Measurements from ENCODE around the gene ABCA5.

ABCA5 gene

GRCh38 chr17:69269131-69269998 lies 57.6 kb downstream of the ABCA5 start:
- no peak for DNase-seq
- intact Hi-C loops (cut with DNase I), result no loop called here

DNA sequence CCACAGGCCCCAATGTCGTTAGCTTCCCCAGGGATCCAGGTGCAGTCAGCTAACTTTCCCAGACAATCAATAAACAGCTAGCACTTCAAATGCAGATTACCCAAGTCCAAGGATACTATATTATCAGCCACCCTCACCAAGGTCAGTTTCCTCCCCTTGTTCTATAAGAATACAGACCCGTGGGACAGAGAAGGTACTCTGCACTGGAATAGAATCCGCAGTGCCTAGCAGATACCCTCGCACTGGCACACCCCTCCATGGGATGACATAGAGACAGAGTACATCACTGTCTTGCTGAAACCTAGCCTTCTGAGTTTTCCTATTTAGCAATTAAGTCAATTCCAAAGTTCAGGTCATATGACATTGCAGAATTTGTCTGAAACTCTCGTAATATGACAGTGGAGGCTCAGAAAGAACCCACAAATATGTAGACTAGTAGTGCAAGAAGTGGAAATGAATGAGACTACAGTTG lies 58.4 kb downstream of the ABCA5 start:
- intact Hi-C loops (cut with DNase I), result no loop called here
- DNase-seq, result no peak

GRCh38 chr17:69267219-69267618 lies 59.7 kb downstream of the ABCA5 start:
- intact Hi-C loops (cut with DNase I), result no loop called here

GRCh38 chr17:69265873-69266272 lies 61.1 kb downstream of the ABCA5 start:
- intact Hi-C loops (cut with DNase I), result no loop called here
- no peak for DNase-seq

More at GRCh38 chr17:69267219-69267618, 59.7 kb downstream of the ABCA5 start:
- no peak for DNase-seq

GRCh38 chr17:69254187-69254586 lies 72.7 kb downstream of the ABCA5 start:
- no peak for DNase-seq
- intact Hi-C loops (cut with DNase I), result no loop called here

DNA sequence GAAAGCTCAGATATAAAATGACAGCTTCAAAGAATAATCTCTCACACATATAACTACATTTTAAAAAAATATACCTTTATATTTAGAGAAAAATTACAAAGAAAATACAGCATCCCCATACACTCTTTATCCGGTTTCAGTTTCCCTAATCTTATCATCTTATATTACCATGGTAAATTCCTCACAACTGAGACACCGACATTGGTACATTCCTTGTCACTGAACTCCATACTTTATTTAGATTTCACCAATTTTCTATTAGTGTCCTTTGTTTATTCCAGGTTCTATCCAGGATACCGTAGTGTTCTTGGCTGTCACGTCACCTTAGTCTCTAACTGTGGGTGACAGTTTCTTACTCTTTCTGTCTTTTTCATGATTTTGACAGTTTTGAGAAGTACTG lies 76.3 kb downstream of the ABCA5 start:
- intact Hi-C loops (cut with DNase I), result no loop called here
- DNase-seq, result no peak

DNA sequence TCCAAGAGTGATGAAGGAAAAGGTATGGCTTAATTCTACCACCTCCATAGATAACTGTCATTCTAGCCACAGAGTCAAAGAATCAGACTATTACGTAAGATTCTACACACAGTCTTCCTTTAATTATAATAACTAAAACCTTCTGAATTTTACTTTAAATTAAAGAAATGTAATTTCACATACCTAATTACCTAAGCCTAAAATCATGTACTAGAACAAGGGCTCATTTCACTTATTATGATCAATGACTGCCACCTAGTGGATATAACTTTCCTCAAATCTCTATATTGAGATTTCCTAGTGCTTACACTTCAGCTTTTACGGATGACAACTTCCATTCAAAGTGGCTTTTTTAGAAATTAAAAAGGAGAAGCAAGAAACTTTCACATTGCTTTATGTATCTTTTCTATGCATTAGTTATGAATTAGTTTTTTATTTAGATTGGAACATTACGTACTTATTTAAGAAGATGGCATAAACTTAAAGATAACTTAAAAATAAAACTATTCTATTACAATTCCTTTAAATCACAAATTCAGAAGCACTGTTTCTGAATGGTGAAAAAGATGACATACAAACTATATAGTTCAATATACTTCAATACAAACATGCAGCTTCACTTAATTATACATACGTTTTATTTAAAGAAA lies 80.1 kb downstream of the ABCA5 start:
- intact Hi-C loops (cut with DNase I), result loop anchor here (2.0 kb wide), 1 partner anchor 474 kb away; no protein-coding TSS in a partner anchor
- DNase-seq, result no peak

DNA sequence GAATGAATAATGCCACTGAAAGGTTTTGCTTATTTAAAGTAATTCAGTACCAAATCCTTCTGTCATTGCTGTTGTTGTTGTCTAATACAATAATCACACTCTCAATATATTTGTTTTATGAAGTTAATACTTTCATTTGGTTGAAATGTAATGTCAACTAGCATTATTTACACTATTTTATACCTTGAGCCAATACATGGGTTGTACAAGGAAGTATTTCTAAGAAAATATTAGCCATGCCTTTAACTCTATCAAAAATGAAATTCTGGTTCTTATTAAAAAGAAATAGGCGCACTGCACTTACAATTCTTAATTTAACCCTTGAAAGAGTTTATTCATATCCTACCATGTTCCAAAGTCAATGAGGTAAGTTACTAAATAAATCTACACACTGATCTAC lies 80.7 kb downstream of the ABCA5 start:
- DNase-seq, result no peak
- intact Hi-C loops (cut with DNase I), result loop anchor here (2.0 kb wide), 1 partner anchor 473 kb away; no protein-coding TSS in a partner anchor

- intact Hi-C loops (cut with DNase I), result loop anchor here (2.0 kb wide), 1 partner anchor 473 kb away; no protein-coding TSS in a partner anchor
- DNase-seq, result no peak
These were observed 81.3 kb downstream of the ABCA5 start for GRCh38 chr17:69245617-69246016.

DNA sequence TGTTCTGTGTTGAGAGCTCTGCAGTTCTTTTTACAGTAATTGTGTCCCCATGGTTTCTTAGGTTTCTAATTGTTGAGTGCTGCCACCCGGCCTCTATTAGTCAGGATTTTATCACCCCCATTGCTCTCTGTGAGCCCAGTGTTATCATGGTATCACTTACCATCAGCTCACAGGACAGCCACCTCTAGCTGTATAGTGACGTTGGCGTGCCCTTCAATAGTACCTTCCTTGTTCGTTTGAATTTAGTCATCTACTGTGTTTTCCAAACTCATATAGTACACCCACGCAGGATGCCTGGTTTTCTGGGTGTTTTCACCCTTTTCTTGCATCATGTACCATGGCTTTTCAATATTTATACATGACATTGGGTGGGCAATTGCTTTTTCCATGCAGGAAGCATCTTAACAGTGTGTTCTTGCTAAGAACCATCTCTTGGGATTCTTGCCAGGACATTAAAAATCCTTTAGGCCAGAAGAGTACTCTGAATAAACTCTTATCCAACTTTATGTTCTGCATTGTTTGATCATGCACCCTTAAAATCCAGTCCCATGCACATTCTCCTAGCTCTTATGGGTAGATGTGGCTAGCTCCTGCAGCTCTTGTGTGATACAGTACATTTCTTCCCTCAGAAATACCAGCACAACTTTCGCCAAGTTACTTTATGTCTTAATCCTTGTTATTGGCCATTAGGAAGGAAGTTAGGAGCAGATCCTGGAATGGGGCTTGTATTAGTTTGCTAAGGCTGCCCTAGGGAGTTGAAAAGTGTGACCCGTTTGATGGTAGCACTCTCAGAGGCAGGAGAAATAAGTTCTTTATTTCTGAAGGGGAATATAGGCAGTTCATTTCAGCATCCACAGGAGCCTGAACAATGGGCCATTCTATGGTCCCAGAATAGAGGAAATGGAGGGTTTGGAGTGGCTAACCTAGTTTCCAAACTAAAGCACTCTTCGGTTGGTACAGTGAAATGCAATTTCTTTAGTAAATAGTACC lies 87.0 kb downstream of the ABCA5 start:
- no peak for DNase-seq
- intact Hi-C loops (cut with DNase I), result loop anchor here (5.0 to 10.0 kb wide), 3 partner anchors 175 to 725 kb away; partner anchors contain the start of genes ABCA9 and PRKAR1A

DNA sequence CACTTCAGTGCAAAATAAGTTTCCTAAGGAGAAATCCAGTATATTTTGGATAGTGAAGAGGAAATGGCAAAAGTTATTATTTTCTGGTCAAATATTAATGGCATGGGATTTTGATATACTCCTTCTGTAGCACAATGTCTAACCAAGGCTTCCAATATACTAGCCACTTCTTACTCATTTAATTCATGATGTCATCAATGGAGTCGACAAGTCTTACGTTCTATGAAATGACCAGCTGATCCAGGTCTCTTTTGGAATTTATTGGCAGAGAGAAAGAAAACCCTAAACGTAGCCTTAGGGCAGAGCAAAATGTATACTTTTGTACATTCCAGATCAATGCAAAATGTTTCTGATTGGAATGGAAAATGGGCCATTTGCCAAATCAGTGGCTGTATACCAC lies 90.0 kb downstream of the ABCA5 start:
- intact Hi-C loops (cut with DNase I), result loop anchor here (10.0 kb wide), 2 partner anchors 172 to 722 kb away; partner anchors contain the start of genes ABCA9 and PRKAR1A

DNA sequence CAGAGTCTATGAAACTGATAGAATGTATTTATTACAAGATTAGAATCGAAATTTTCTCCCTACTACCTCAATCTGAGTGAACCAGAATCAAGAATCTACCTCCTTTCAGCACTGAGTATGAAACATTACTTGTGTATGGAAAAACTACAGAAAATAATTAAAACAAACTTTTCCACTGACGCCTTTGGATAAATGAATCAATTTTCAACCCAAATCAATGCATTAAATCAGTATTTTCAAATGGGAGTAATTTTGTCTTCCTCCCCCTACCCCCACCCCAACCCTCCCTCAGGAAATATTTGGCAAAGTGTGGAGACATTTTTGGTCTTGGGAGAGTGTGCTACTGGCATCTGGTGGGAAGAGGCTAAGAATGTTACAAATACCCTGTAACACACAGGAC lies 90.5 kb downstream of the ABCA5 start:
- DNase-seq, result no peak
- intact Hi-C loops (cut with DNase I), result loop anchor here (10.0 kb wide), 2 partner anchors 172 to 722 kb away; partner anchors contain the start of genes ABCA9 and PRKAR1A

More for the DNA sequence above, 90.0 kb downstream of the ABCA5 start:
- DNase-seq, result no peak

DNA sequence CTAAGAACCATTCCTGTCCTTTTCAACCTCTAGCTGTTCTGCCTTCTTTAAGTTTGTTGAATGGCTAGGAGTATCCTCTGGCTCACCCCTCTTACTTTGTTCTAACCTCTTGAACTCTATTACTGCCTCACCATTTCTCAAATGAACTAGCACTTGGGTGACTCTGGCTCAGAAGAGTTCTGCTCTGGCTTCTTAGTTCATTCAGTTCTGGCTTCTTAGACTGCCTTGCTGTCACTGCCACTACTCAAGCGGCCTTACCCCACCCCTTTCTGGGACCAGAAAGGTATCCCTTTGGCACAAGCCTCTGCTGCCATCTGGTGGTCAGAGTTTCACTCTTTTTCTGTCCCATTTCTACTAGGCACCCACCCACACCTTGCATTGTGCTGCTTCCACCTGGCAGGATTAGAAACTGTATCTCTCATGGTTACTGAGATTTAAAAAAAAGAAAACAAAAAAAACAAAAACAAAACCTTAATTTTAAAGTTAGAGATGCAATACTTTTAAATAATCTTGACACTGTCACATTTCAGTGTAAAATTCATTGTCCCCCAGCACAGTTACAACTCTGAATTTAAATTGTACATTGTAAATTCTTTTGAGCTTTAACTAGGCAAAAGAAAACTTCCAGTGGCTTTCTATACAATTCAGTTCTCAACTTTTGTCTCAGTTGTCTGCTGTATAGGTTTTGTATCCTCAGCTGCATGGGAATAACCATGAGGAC lies 91.4 kb downstream of the ABCA5 start:
- peak in 9 of 10 donors; percentile 33 to 94 (median 70) for DNase-seq
- intact Hi-C loops (cut with DNase I), result loop anchor here (1.0 to 10.0 kb wide), 3 partner anchors 171 to 721 kb away; partner anchors contain the start of genes ABCA9 and PRKAR1A

DNA sequence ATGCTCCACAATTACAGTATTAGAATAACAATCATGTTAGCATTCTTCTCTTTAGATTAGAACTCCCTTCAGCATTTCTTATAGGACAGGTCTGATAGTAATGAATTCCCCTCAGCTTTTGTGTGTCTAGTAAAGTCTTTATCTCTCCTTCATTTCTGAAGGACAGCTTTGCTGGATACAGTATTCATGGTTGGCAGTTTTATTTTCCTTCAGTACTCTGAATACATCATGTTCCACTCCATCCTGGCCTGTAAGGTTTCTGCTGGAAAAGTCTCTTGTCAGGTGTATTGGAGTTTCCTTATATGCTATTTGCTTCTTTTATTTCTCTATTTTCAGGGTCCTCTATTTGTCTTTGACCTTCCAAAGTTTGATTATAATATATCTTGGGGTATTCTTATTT lies 94.3 kb downstream of the ABCA5 start:
- intact Hi-C loops (cut with DNase I), result loop anchor here (10.0 kb wide), 2 partner anchors 168 to 718 kb away; partner anchors contain the start of genes ABCA9 and PRKAR1A
- DNase-seq, result no peak

DNA sequence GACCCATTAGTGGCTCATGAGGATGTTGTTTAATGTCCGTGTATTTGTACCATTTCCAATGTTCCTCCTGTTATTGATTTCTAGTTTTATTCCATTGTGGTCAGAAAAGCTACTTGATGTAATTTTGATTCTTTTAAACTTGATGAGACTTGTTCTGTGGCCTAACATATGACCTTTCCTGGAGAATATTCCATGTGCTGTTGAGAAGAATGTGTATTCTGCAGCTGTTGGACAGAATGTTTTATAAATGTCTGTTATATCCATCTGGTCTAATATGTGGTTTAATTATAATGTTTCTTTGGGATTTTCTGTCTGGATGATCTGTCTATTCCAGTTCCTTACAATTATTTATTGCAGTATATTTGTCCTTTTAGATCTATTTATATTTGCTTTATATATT lies 95.4 kb downstream of the ABCA5 start:
- no peak for DNase-seq
- intact Hi-C loops (cut with DNase I), result loop anchor here (10.0 kb wide), 2 partner anchors 167 to 717 kb away; partner anchors contain the start of genes ABCA9 and PRKAR1A

DNA sequence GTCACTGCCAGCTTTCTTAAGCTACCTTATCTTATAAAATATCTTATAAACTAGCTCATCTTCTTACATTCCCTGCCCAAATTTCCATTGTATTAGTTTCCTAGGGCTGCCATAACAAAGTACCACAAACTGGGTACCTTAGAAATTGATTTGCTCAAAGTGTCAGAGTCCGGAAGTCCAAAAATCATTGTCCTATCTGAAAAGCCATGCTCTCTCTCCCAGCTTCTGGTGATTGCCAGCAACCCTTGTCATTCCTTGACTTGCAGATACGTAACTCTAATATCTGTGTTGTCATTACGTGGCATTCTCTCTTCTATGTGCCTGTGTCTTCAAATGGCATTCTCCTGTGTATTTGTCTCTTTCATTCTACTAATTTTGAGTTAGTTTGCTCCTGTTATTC lies 96.0 kb downstream of the ABCA5 start:
- intact Hi-C loops (cut with DNase I), result loop anchor here (10.0 kb wide), 2 partner anchors 166 to 716 kb away; partner anchors contain the start of genes ABCA9 and PRKAR1A
- no peak for DNase-seq

DNA sequence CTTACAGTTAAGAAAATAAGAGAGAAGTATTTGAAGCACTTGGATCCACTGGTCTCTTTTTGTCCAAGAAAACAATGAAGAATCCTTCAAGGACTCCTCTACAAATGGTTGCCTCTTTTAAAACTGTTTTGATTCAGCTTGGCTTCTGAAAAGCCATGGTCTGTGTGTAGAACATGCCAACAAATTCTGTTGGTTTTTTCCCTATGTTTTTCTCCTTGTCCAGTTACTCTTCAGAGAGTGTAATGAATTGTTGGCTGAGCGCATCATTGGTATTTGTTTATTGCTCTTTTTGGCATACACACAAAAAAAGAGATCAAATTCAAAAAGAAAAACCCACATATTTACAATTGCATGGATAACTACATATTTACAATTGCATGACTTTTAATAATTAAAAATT lies 98.4 kb downstream of the ABCA5 start, which contains the start of gene ABCA10:
ABCA10 (minus strand) TSS at position 249 of the 400 bp plus-strand sequence. CDS start 3,466 bp downstream, outside the sequence.
- DNase-seq, result no peak

GRCh38 chr17:69228018-69228417 lies 98.9 kb downstream of the ABCA5 start:
- intact Hi-C loops (cut with DNase I), result no loop called here
- no peak for DNase-seq

More for the DNA sequence above, 98.4 kb downstream of the ABCA5 start, which contains the start of gene ABCA10:
- intact Hi-C loops (cut with DNase I), result no loop called here

- no peak for DNase-seq
- intact Hi-C loops (cut with DNase I), result no loop called here
These were observed 99.4 kb downstream of the ABCA5 start for GRCh38 chr17:69227541-69227940.

All from posterior cingulate gyrus (tissue), 11 donors.